A172 (cell line): ENCODE results near the gene ATG4C. TPM values are rescaled to one million over a fixed set of nuclear protein-coding genes. Genes with fewer than 3 reads are reported as not detected.

ENCODE experiments used
- DNase-seq: peaks from one replicate; pipeline ENCODE4 v3.0.0-alpha.2; 2015; ENCODE audit warnings: low spot score
- total RNA-seq: library from RNA; depleted of rRNA; stranded (reverse); fragments of >200 nt; shearing (Covaris generic); gene quantifications from 2 replicates; pipeline ENCODE4 v1.2.3, GENCODE V29; 2014

Gene ATG4C
- total RNA-seq, 1 experiment from 2014 or later: 10.2 TPM

- no peak for DNase-seq
Measured at GRCh38 chr1:62836856-62837540, 53.1 kb downstream of the ATG4C start.

GRCh38 chr1:62840555-62840954 is 56.6 kb downstream of the ATG4C start:
- no peak for DNase-seq

- DNase-seq: peak; percentile 54
Measured at GRCh38 chr1:62841587-62842169, 57.7 kb downstream of the ATG4C start.

- no peak for DNase-seq
Measured at GRCh38 chr1:62844030-62844429, 60.1 kb downstream of the ATG4C start.

GRCh38 chr1:62849031-62849430 is 65.1 kb downstream of the ATG4C start:
- no peak for DNase-seq

GRCh38 chr1:62852253-62852652 is 68.3 kb downstream of the ATG4C start:
- DNase-seq: no peak

- DNase-seq: no peak
Measured at GRCh38 chr1:62856960-62857359, 73.0 kb downstream of the ATG4C start.

GRCh38 chr1:62869217-62869754 is 85.4 kb downstream of the ATG4C start:
- no peak for DNase-seq

GRCh38 chr1:62870148-62870547 is 86.2 kb downstream of the ATG4C start:
- DNase-seq: no peak

- no peak for DNase-seq
Measured at GRCh38 chr1:62875676-62876075, 91.7 kb downstream of the ATG4C start.

- DNase-seq: no peak
Measured at GRCh38 chr1:62876535-62876934, 92.6 kb downstream of the ATG4C start.

GRCh38 chr1:62877579-62877978 is 93.6 kb downstream of the ATG4C start:
- no peak for DNase-seq

GRCh38 chr1:62879962-62880361 is 96.0 kb downstream of the ATG4C start:
- DNase-seq: no peak

GRCh38 chr1:62882201-62883104 is 98.5 kb downstream of the ATG4C start:
- no peak for DNase-seq

- DNase-seq: no peak
Measured at GRCh38 chr1:62884156-62884740, 100.3 kb downstream of the ATG4C start.

- DNase-seq: no peak
Measured at GRCh38 chr1:62887799-62888507, 104.0 kb downstream of the ATG4C start.

GRCh38 chr1:62891956-62892562 is 108.1 kb downstream of the ATG4C start:
- DNase-seq: no peak

GRCh38 chr1:62897788-62898187 is 113.9 kb downstream of the ATG4C start:
- DNase-seq: no peak

- no peak for DNase-seq
Measured at GRCh38 chr1:62900566-62900965, 116.6 kb downstream of the ATG4C start.

GRCh38 chr1:62901650-62902049 is 117.7 kb downstream of the ATG4C start:
- no peak for DNase-seq

GRCh38 chr1:62903522-62903921 is 119.6 kb downstream of the ATG4C start:
- no peak for DNase-seq
